NCI-H82 treated with DMSO at 0.1 percent for 48 hours (cell line): Measurements from ENCODE around the gene CIB1.
"Not testable (repeated sequence)": the region's sequence is repeated elsewhere in the genome, so short reads cannot be mapped to it uniquely, and the experiment has no call there.

ENCODE experiments used
- DNase-seq: peaks from one replicate; lab custom pipeline; 2025; ENCODE audit not compliant: unreplicated experiment; lab: John Stamatoyannopoulos, UW

CIB1 gene

GRCh38 chr15:90233387-90234095 lies at the start of gene CIB1:
CIB1 (minus strand) TSS chr15:90233941; CDS start chr15:90233885, 56 bp downstream.
- DNase-seq = peak; percentile 76

- not testable (repeated sequence) for DNase-seq
Measured at GRCh38 chr15:90281637-90282036, 47.9 kb upstream of the CIB1 start.

- not testable (repeated sequence) for DNase-seq
Measured at GRCh38 chr15:90280743-90281142, 47.0 kb upstream of the CIB1 start.

- DNase-seq = not testable (repeated sequence)
Measured at GRCh38 chr15:90278467-90278866, 44.7 kb upstream of the CIB1 start.

- DNase-seq = no peak
Measured at GRCh38 chr15:90271459-90272166, 37.9 kb upstream of the CIB1 start.

GRCh38 chr15:90270502-90271150 lies 36.9 kb upstream of the CIB1 start:
- DNase-seq = no peak

GRCh38 chr15:90268415-90268814 lies 34.7 kb upstream of the CIB1 start:
- no peak for DNase-seq

GRCh38 chr15:90266485-90266884 lies 32.7 kb upstream of the CIB1 start:
- no peak for DNase-seq

GRCh38 chr15:90266061-90266431 lies 32.3 kb upstream of the CIB1 start:
- DNase-seq = no peak

GRCh38 chr15:90265271-90266060 lies 31.7 kb upstream of the CIB1 start, which contains the start of gene NGRN:
NGRN (plus strand) TSS chr15:90265672; CDS start chr15:90265713, 41 bp downstream.
- peak; percentile 73 for DNase-seq

GRCh38 chr15:90264671-90265070 lies 30.9 kb upstream of the CIB1 start:
- DNase-seq = no peak

GRCh38 chr15:90262426-90262825 lies 28.7 kb upstream of the CIB1 start:
- DNase-seq = no peak

GRCh38 chr15:90261811-90262210 lies 28.1 kb upstream of the CIB1 start:
- DNase-seq = no peak

GRCh38 chr15:90260731-90261130 lies 27.0 kb upstream of the CIB1 start:
- DNase-seq = not testable (repeated sequence)

- DNase-seq = no peak
Measured at GRCh38 chr15:90259524-90259923, 25.8 kb upstream of the CIB1 start.

GRCh38 chr15:90257776-90258175 lies 24.0 kb upstream of the CIB1 start:
- DNase-seq = no peak

- peak; percentile 72 for DNase-seq
Measured at GRCh38 chr15:90249203-90249863, 15.6 kb upstream of the CIB1 start, which contains the start of gene TTLL13. TTLL13 (plus strand) TSS chr15:90249556; CDS start chr15:90250631, 1,075 bp downstream.

GRCh38 chr15:90248789-90249202 lies 15.1 kb upstream of the CIB1 start:
- DNase-seq = no peak

- no peak for DNase-seq
Measured at GRCh38 chr15:90243943-90244639, 10.3 kb upstream of the CIB1 start.
